HG03108 (cell line): ENCODE measurements around the gene DSG4.

Experiments used
- ATAC-seq: cut with Tn5 transposase; IDR thresholded peaks from one replicate; pipeline ENCODE4 v1.9.1; 2021; ENCODE audit warnings: moderate library complexity; ENCODE audit not compliant: unreplicated experiment

Gene DSG4

DNA sequence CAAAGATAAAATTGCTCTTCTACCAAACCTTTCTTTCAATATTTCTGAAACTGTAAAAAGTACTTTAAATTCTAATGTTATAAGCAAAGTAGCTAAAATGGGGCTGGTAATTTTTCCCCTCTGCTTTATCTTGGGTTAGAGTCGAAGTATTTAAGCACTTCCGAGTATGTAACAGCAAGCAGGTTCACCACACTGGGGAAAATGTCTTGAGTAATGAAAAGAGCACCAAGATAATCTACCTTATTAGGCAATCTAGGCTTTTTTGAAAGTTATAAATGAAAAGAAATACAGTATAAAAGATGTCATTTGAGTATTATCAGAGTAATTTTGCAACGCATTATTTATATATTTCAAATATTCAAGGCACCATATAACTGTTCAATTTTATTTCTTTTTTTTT, 70.3 kb downstream of the DSG4 start:
- no peak for ATAC-seq

DNA sequence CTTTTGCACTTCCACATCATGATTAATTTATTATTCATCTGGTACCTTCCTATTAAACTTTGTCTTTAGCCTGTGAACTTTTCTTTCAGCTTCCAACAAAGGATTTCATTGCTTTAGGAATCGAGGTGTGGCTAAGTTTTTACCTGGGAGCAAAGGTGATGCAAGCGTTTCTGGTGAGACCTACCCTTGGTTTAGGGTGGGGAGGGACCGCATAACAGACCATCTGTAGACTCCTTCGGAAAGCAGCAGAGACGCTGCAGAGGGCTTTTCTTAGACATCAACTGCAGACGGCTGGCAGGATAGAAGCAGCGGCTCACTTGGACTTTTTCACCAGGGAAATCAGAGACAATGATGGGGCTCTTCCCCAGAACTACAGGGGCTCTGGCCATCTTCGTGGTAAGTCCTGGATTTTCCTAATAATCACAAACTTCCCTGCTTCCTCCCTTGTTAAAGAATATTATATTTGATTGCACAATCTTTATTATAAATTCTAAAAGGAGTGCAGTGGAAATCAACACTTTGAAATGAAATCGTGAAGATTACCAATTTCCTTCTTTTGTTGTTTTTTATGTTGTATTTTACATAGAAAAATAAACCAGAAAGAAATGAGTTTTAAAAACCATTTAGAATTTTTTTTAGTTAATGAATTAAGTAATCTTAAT, 71.1 kb downstream of the DSG4 start, which contains the start of gene DSG3:
Gene DSG3 (plus strand): TSS at position 212 of the 662 bp plus-strand sequence. CDS start 137 bp downstream, at position 349.
- ATAC-seq, result no peak

DNA sequence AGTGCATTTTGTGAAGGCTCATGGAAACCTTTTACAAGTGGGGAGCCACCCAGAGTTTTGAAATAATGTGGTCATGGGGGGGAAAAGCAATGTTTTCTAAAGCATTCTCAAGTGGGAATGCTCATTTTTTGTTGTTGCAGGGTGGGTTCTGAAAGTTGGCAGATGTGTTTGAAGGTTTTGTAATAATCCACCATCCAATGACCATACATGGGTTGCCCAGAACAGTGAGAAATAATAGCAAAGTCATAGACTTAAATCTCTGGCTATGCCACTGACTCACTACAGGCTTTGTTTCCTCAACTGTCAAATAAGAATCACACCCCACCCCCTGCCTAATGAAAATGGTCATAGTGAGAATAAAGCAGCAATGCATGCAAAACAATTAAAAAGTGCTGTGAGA, 73.8 kb downstream of the DSG4 start:
- no peak for ATAC-seq

DNA sequence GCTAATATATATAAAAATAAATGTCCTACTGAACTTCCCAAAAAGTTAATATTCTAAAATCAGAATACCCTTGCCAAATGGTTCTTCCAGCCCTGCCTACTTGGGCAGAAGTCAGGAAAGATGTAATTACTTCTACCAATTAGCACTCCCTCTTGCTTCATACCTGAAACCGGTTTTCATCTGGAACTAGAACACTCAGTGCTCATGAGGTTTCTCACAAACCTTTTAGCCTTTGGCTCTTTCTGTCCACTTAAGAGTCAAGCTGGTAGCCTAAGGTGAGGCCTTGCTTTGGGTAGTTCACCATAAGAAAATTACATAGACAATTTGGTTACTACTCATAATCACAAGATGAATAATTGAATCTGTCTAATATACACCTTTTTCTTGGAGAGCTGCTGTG, 75.0 kb downstream of the DSG4 start:
- no peak for ATAC-seq

GRCh38 chr18:31454066-31454708, 77.6 kb downstream of the DSG4 start:
- no peak for ATAC-seq
